ENCODE measurements around the gene ALDH8A1. TPM values are rescaled to one million over a fixed set of nuclear protein-coding genes. Genes with fewer than 3 reads are reported as not detected.
A peak's percentile ranks its signal among the peaks of the same experiment; 100 is the strongest.
"Not testable (repeated sequence)": the region's sequence is repeated elsewhere in the genome, so short reads cannot be mapped to it uniquely, and the experiment has no call there.

The ALDH8A1 gene
- total RNA-seq, 1 donor from 2014 or later, result 0.41 TPM

DNA sequence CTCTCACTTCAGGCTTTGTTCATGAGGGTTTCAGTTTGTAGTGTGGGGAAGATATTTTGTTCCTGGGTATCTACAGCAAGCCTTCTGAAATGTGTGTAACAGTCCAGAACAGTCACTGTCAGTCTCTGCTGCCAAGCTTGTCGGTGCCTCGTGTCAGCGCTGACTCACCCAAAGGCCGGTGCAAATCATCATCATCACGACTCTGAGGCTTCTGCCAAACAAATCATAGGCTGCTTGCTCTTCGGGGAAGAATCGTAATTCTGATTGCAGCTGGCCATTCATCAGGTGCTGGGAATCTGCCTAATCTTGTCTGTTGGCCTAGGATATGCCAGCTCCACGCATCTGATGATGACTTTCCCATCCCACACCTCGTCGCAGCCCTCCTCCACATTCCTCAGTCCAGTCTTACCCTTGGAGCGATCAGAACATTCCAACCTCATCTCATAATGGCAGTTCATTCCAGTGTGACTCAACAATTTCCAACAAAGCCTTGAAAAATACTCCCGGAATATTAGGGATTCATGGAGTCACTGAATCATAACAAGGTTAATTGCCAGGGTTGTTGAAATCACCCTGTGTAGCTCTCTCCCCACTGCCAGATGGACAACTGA, 40.9 kb downstream of the ALDH8A1 start:
- H3K27ac Mint-ChIP-seq (ENCODE audit: unreplicated experiment), result peak overlapping the region; percentile 99
- H3K27me3 Mint-ChIP-seq (ENCODE audit: low read depth, unreplicated experiment), result no peaks in the 10 kb centered on the region
- Histone ChIP-seq H3K36me3 (ENCODE audit: insufficient read depth, low read length) (no peaks in the 10 kb centered on the region), H2AFZ (ENCODE audit: low read depth, low read length) (peak overlapping the region; percentile 37), H3K4me3 (ENCODE audit: insufficient read depth, low read depth, low read length) (peak overlapping the region; percentile 29), H3K27me3 (ENCODE audit: insufficient read depth, low read length) (no peaks in the 10 kb centered on the region), H3K27ac (ENCODE audit: low read depth, low read length) (peak overlapping the region; percentile 99), H3K79me2 (ENCODE audit: insufficient read depth, low read length) (no peaks in the 10 kb centered on the region), H3K9me3 (ENCODE audit: insufficient read depth, low read depth, low read length) (no peaks in the 10 kb centered on the region), H3K4me1 (ENCODE audit: insufficient read depth, low read length) (peaks cover 36% of the 10 kb centered on the region), H3K9ac (ENCODE audit: low read length) (peak overlapping the region; percentile 81), H3K4me2 (ENCODE audit: low read length) (peak overlapping the region; percentile 79), H4K20me1 (ENCODE audit: insufficient read depth, low read length) (no peaks in the 10 kb centered on the region)
- H3K36me3 Mint-ChIP-seq (ENCODE audit: low read depth, unreplicated experiment), result no peaks in the 10 kb centered on the region
- H3K4me1 Mint-ChIP-seq (ENCODE audit: low read depth, unreplicated experiment), result peaks cover 30% of the 10 kb centered on the region
- TF ChIP-seq, protein P1, sequence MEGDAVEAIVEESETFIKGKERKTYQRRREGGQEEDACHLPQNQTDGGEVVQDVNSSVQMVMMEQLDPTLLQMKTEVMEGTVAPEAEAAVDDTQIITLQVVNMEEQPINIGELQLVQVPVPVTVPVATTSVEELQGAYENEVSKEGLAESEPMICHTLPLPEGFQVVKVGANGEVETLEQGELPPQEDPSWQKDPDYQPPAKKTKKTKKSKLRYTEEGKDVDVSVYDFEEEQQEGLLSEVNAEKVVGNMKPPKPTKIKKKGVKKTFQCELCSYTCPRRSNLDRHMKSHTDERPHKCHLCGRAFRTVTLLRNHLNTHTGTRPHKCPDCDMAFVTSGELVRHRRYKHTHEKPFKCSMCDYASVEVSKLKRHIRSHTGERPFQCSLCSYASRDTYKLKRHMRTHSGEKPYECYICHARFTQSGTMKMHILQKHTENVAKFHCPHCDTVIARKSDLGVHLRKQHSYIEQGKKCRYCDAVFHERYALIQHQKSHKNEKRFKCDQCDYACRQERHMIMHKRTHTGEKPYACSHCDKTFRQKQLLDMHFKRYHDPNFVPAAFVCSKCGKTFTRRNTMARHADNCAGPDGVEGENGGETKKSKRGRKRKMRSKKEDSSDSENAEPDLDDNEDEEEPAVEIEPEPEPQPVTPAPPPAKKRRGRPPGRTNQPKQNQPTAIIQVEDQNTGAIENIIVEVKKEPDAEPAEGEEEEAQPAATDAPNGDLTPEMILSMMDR (IDR thresholded peaks at IDR 0.05; ENCODE audit: insufficient read depth, low read depth, low read length), result no peak
- no peak for TF ChIP-seq EZH2 (IDR thresholded peaks at IDR 0.05; ENCODE audit: insufficient read depth, low read length)
- H3K4me3 Mint-ChIP-seq (ENCODE audit: unreplicated experiment), result peak overlapping the region; percentile 46
- no peaks in the 10 kb centered on the region for H3K9me3 Mint-ChIP-seq (ENCODE audit: unreplicated experiment)
- FAIRE-seq (peak; percentile 96), DNase-seq (ENCODE audit: low read depth) (peak; percentile 100)

DNA sequence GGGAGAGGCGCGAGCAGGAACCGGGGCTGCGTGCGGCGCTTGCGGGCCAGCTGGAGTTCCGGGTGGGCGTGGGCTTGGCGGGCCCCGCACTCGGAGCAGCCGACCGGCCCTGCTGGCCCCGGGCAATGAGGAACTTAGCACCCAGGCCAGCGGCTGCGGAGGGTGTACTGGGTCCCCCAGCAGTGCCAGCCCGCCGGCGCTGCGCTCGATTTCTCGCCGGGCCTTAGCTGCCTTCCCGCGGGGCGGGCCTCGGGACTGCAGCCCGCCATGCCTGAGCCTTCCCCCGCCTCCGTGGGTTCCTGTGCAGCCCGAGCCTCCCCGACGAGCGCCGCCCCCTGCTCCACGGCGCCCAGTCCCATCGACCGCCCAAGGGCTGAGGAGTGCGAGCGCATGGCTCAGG, 45.2 kb downstream of the ALDH8A1 start:
- H3K4me1 ChIP-seq (ENCODE audit: insufficient read depth, low read length), result peaks cover 13% of the 10 kb centered on the region
- not testable (repeated sequence) for H3K9ac ChIP-seq (ENCODE audit: low read length); FAIRE-seq; H4K20me1 ChIP-seq (ENCODE audit: insufficient read depth, low read length); H3K27ac ChIP-seq (ENCODE audit: low read depth, low read length); H3K79me2 ChIP-seq (ENCODE audit: insufficient read depth, low read length); H3K27ac Mint-ChIP-seq (ENCODE audit: unreplicated experiment); H3K27me3 ChIP-seq (ENCODE audit: insufficient read depth, low read length); H3K4me2 ChIP-seq (ENCODE audit: low read length); H3K36me3 Mint-ChIP-seq (ENCODE audit: low read depth, unreplicated experiment); H3K27me3 Mint-ChIP-seq (ENCODE audit: low read depth, unreplicated experiment); H2AFZ ChIP-seq (ENCODE audit: low read depth, low read length); DNase-seq (ENCODE audit: low read depth); H3K4me3 ChIP-seq (ENCODE audit: insufficient read depth, low read depth, low read length); H3K4me3 Mint-ChIP-seq (ENCODE audit: unreplicated experiment); H3K9me3 Mint-ChIP-seq (ENCODE audit: unreplicated experiment); H3K36me3 ChIP-seq (ENCODE audit: insufficient read depth, low read length); H3K9me3 ChIP-seq (ENCODE audit: insufficient read depth, low read depth, low read length)
- peaks cover 22% of the 10 kb centered on the region for H3K4me1 Mint-ChIP-seq (ENCODE audit: low read depth, unreplicated experiment)

DNA sequence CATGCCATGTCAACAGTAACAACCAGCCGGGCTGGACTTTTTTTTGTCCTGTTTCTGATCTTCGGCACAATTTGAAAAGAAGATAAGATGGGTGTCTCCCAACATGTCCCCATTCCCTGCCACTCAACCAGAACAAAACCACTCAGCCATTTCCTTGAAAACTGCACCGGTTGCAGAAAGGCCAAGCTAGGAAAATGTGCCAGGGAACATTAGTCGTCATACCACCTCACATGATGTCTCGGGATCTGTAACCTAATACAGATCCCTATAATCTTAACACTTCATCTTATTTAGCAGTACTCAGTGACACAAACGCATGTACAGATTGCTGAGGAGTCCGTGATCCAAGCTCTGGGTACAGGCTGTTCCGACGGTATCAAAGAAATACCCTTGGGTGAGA, 46.5 kb downstream of the ALDH8A1 start:
- no peak overlapping the region for H3K27ac Mint-ChIP-seq (ENCODE audit: unreplicated experiment)
- no peaks in the 10 kb centered on the region for H4K20me1 ChIP-seq (ENCODE audit: insufficient read depth, low read length)
- H3K36me3 ChIP-seq (ENCODE audit: insufficient read depth, low read length), result no peaks in the 10 kb centered on the region
- H3K4me3 ChIP-seq (ENCODE audit: insufficient read depth, low read depth, low read length), result no peak overlapping the region
- no peaks in the 10 kb centered on the region for H3K27me3 Mint-ChIP-seq (ENCODE audit: low read depth, unreplicated experiment)
- no peak overlapping the region for H3K27ac ChIP-seq (ENCODE audit: low read depth, low read length)
- no peak overlapping the region for H3K4me3 Mint-ChIP-seq (ENCODE audit: unreplicated experiment)
- DNase-seq (ENCODE audit: low read depth), result no peak
- no peaks in the 10 kb centered on the region for H3K9me3 Mint-ChIP-seq (ENCODE audit: unreplicated experiment)
- H3K9me3 ChIP-seq (ENCODE audit: insufficient read depth, low read depth, low read length), result no peaks in the 10 kb centered on the region
- H3K9ac ChIP-seq (ENCODE audit: low read length), result no peak overlapping the region
- H3K27me3 ChIP-seq (ENCODE audit: insufficient read depth, low read length), result no peaks in the 10 kb centered on the region
- peaks cover 9% of the 10 kb centered on the region for H3K4me1 Mint-ChIP-seq (ENCODE audit: low read depth, unreplicated experiment)
- peaks cover 4% of the 10 kb centered on the region for H3K4me1 ChIP-seq (ENCODE audit: insufficient read depth, low read length)
- TF ChIP-seq, protein P1 (IDR thresholded peaks at IDR 0.05; ENCODE audit: insufficient read depth, low read depth, low read length), result no peak
- TF ChIP-seq EZH2 (IDR thresholded peaks at IDR 0.05; ENCODE audit: insufficient read depth, low read length), result no peak
- no peak overlapping the region for H2AFZ ChIP-seq (ENCODE audit: low read depth, low read length)
- H3K79me2 ChIP-seq (ENCODE audit: insufficient read depth, low read length), result no peaks in the 10 kb centered on the region
- H3K4me2 ChIP-seq (ENCODE audit: low read length), result no peak overlapping the region
- FAIRE-seq, result no peak
- H3K36me3 Mint-ChIP-seq (ENCODE audit: low read depth, unreplicated experiment), result no peaks in the 10 kb centered on the region
